ENCODE data around the gene SLC35G4. TPM values are rescaled to one million over a fixed set of nuclear protein-coding genes. Genes with fewer than 3 reads are reported as not detected.

SLC35G4 gene
- total and polyA plus RNA-seq, 2 of the 4 experiments (the other 2 are of a cell fraction), result not detected

- H3K18ac ChIP-seq (ENCODE audit: low read depth, low read length), result no peak overlapping the region
- H4K20me1 ChIP-seq (ENCODE audit: insufficient read depth, low read length), result no peaks in the 10 kb centered on the region
- no peak overlapping the region for H3K9ac ChIP-seq (ENCODE audit: low read depth, low read length)
- H2AK9ac ChIP-seq (replicated peaks; ENCODE audit: low read depth, low read length, poor library complexity), result no peak overlapping the region
- no peak overlapping the region for H3K14ac ChIP-seq (replicated peaks; ENCODE audit: low read depth, low read length)
- H2BK120ac ChIP-seq (ENCODE audit: low read depth, low read length), result no peak overlapping the region
- H3K56ac ChIP-seq (ENCODE audit: extremely low read depth, insufficient read depth, low read length), result no peak overlapping the region
- no peaks in the 10 kb centered on the region for H3K79me1 ChIP-seq (ENCODE audit: low read depth in 1 of 2, low read length in 2 of 2)
- H2AK5ac ChIP-seq (ENCODE audit: low read depth, low read length), result no peak overlapping the region
- no peaks in the 10 kb centered on the region for H3K36me3 ChIP-seq (ENCODE audit: control insufficient read depth, insufficient read depth, low read length)
- POLR2A ChIA-PET (ENCODE audit: unreplicated experiment), result no interaction called here
- intact Hi-C loops (cut with micrococcal nuclease) (no loop called here), in situ Hi-C loops (cut with MboI; ENCODE audit: low sequenced_read_pairs) (no loop called here), dilution Hi-C loops (cut with HindIII; ENCODE audit: low sequenced_read_pairs, unreplicated experiment) (no loop called here)
- DNase-seq (no peak), ATAC-seq (ENCODE audit: low read depth) (no peak)
- H2AFZ ChIP-seq (replicated peaks; ENCODE audit: low read length, poor library complexity), result no peak overlapping the region
- no TSS peak for BruUV-seq (replicated peaks)
- no peak overlapping the region for H2BK5ac ChIP-seq (ENCODE audit: low read depth, low read length, poor library complexity, severe bottlenecking)
- no peaks in the 10 kb centered on the region for H3K9me3 ChIP-seq (ENCODE audit: control insufficient read depth, insufficient read depth, low read length)
- no peak for TF ChIP-seq RFX5 (IDR thresholded peaks at IDR 0.05; ENCODE audit: low read depth, low read length)
- TF ChIP-seq RAD21 (IDR thresholded peaks at IDR 0.05; ENCODE audit: low read length), result no peak
- TF ChIP-seq CEBPB (IDR thresholded peaks at IDR 0.05; ENCODE audit: low read depth, low read length), result no peak
- no peak for TF ChIP-seq SMC3 (IDR thresholded peaks at IDR 0.05; ENCODE audit: low read depth, low read length)
- no peak for TF ChIP-seq NFE2L2 (IDR thresholded peaks at IDR 0.05; ENCODE audit: low read depth, low read length)
- no peak for TF ChIP-seq ELK1 (IDR thresholded peaks at IDR 0.05; ENCODE audit: borderline replicate concordance, low read depth, low read length)
- TF ChIP-seq MAFK (IDR thresholded peaks at IDR 0.05; ENCODE audit: low read depth, low read length), result no peak
- no peak for TF ChIP-seq POLR2A (IDR thresholded peaks at IDR 0.05; ENCODE audit: low read depth, low read length)
- no peak for TF ChIP-seq CTCF (conservative IDR thresholded peaks at IDR 0.05; ENCODE audit: low read depth, low read length)
- no peak for TF ChIP-seq RCOR1 (IDR thresholded peaks at IDR 0.05; ENCODE audit: insufficient replicate concordance, low read length)
- no peak for TF ChIP-seq USF2 (IDR thresholded peaks at IDR 0.05; ENCODE audit: low read depth, low read length)
- no peak for TF ChIP-seq FOS (IDR thresholded peaks at IDR 0.05; ENCODE audit: low read depth, low read length)
- TF ChIP-seq MAZ (IDR thresholded peaks at IDR 0.05; ENCODE audit: borderline replicate concordance, low read depth, low read length), result no peak
- H4K5ac ChIP-seq (ENCODE audit: low read depth, low read length), result no peak overlapping the region
- no peaks in the 10 kb centered on the region for H3K9me1 ChIP-seq (ENCODE audit: insufficient read depth, low read length)
- no CpG with 5 or more reads among the region's 3 CpGs for WGBS, 2 experiments (ENCODE audit: extremely low coverage in 2 of 2, insufficient read length in 1 of 2)
- no peaks in the 10 kb centered on the region for H3K4me1 ChIP-seq (ENCODE audit: control insufficient read depth, insufficient read depth, low read length)
- CTCF ChIA-PET, result no interaction called here
- no peak overlapping the region for H3K27ac ChIP-seq (ENCODE audit: insufficient read depth, low read length)
- H3K4me3 ChIP-seq (ENCODE audit: insufficient read depth, low read depth, low read length), result no peak overlapping the region
- no peak overlapping the region for H4K91ac ChIP-seq (ENCODE audit: insufficient read depth, low read depth, low read length)
- no peak overlapping the region for H4K8ac ChIP-seq (ENCODE audit: low read depth in 2 of 2, low read length in 2 of 2)
- H3K4me2 ChIP-seq (ENCODE audit: low read depth, low read length), result no peak overlapping the region
- H3K23ac ChIP-seq (ENCODE audit: low read depth, low read length), result no peak overlapping the region
- H3K27me3 ChIP-seq (ENCODE audit: control insufficient read depth, insufficient read depth, low read length), result no peaks in the 10 kb centered on the region
- no peak overlapping the region for H2BK15ac ChIP-seq (ENCODE audit: low read depth, low read length)
- no peak overlapping the region for H2BK20ac ChIP-seq (ENCODE audit: low read depth, low read length)
- no peak overlapping the region for H3K4ac ChIP-seq (ENCODE audit: low read depth, low read length)
Measured at GRCh38 chr18:11600321-11600720, 9.1 kb upstream of the SLC35G4 start.
